Calu3 (cell line): Measurements from ENCODE around the gene IL1A. TPM values are rescaled to one million over a fixed set of nuclear protein-coding genes. Genes with fewer than 3 reads are reported as not detected.

ENCODE experiments used
- BruUV-seq: library from RNA; stranded (reverse); fragments of 400-500 nt; replicated peaks from 2 replicates; lab custom pipeline; 2021; lab: Mats Ljungman, UMichigan
- CTCF ChIA-PET: fragments of 300-600 bp; sonication (Branson Sonifier 250); formaldehyde crosslinking; loops from one replicate; lab custom pipeline; 2022; ENCODE audit warnings: antibody characterized with exemption; lab: Charles Lee
- DNase-seq: peaks from one replicate; pipeline ENCODE4 v3.0.0; 2022
- H3K27ac Mint-ChIP-seq: one replicate; pipeline ENCODE4 v1.8.0; 2022; ENCODE audit warnings: mixed read lengths; ENCODE audit not compliant: unreplicated experiment
- H3K27me3 Mint-ChIP-seq: one replicate; pipeline ENCODE4 v1.8.0; 2022; ENCODE audit warnings: mixed read lengths; ENCODE audit not compliant: unreplicated experiment
- H3K36me3 Mint-ChIP-seq: one replicate; pipeline ENCODE4 v1.8.0; 2022; ENCODE audit warnings: mild to moderate bottlenecking, moderate library complexity, mixed read lengths; ENCODE audit not compliant: insufficient read depth, unreplicated experiment
- H3K4me1 Mint-ChIP-seq: one replicate; pipeline ENCODE4 v1.8.0; 2022; ENCODE audit warnings: mild to moderate bottlenecking, low read depth, mixed read lengths; ENCODE audit not compliant: unreplicated experiment
- H3K4me3 Mint-ChIP-seq: one replicate; pipeline ENCODE4 v1.8.0; 2022; ENCODE audit warnings: mild to moderate bottlenecking, low read depth, moderate library complexity, mixed read lengths; ENCODE audit not compliant: unreplicated experiment
- H3K9me3 Mint-ChIP-seq: one replicate; pipeline ENCODE4 v1.8.0; 2022; ENCODE audit warnings: low read depth, mixed read lengths; ENCODE audit not compliant: unreplicated experiment
- intact Hi-C: fragments of 100-400 bp; cut with micrococcal nuclease; formaldehyde crosslinking; loops from one replicate; pipeline ENCODE4 v1.10.0; 2022; ENCODE audit not compliant: unreplicated experiment
- total RNA-seq: library from RNA; stranded (reverse); gene quantifications from 2 replicates; pipeline ENCODE4 v1.2.3, GENCODE V29; 2022
- TF ChIP-seq, protein P1 (sequence below): fragments of 200-600 bp; IDR thresholded peaks from one replicate; pipeline ENCODE4 v1.8.0; 2022; ENCODE audit warnings: antibody characterized with exemption; ENCODE audit not compliant: unreplicated experiment

The IL1A gene
- total RNA-seq, 1 experiment from 2014 or later = 14.4 TPM

- Mint-ChIP-seq H3K4me3 (no peak overlapping the region), H3K9me3 (peaks cover 14% of the 10 kb centered on the region), H3K4me1 (peaks cover 65% of the 10 kb centered on the region), H3K27me3 (no peaks in the 10 kb centered on the region), H3K27ac (peak overlapping the region; percentile 95), H3K36me3 (peaks cover 20% of the 10 kb centered on the region)
- peak; percentile 53 for DNase-seq
- no TSS peak for BruUV-seq
- TF ChIP-seq, protein P1, sequence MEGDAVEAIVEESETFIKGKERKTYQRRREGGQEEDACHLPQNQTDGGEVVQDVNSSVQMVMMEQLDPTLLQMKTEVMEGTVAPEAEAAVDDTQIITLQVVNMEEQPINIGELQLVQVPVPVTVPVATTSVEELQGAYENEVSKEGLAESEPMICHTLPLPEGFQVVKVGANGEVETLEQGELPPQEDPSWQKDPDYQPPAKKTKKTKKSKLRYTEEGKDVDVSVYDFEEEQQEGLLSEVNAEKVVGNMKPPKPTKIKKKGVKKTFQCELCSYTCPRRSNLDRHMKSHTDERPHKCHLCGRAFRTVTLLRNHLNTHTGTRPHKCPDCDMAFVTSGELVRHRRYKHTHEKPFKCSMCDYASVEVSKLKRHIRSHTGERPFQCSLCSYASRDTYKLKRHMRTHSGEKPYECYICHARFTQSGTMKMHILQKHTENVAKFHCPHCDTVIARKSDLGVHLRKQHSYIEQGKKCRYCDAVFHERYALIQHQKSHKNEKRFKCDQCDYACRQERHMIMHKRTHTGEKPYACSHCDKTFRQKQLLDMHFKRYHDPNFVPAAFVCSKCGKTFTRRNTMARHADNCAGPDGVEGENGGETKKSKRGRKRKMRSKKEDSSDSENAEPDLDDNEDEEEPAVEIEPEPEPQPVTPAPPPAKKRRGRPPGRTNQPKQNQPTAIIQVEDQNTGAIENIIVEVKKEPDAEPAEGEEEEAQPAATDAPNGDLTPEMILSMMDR = no peak
- intact Hi-C loops = loop anchor here (1.0 kb wide), 2 partner anchors 8 to 10 kb away; no protein-coding TSS in a partner anchor
- CTCF ChIA-PET = interaction anchor here (0.6 to 0.9 kb wide), 3 partner anchors 46 to 360 kb away, joined by 3 to 4 read pairs (median 4); no protein-coding TSS in a partner anchor
Observed at GRCh38 chr2:112803691-112804521, 19.6 kb upstream of the IL1A start.

- CTCF ChIA-PET = no interaction called here
- TF ChIP-seq, protein P1 = no peak
- peaks cover 9% of the 10 kb centered on the region for H3K9me3 Mint-ChIP-seq
- no peak for DNase-seq
- H3K4me3 Mint-ChIP-seq = no peak overlapping the region
- no TSS peak for BruUV-seq
- intact Hi-C loops = no loop called here
- peaks cover 25% of the 10 kb centered on the region for H3K36me3 Mint-ChIP-seq
- no peaks in the 10 kb centered on the region for H3K27me3 Mint-ChIP-seq
- peaks cover 69% of the 10 kb centered on the region for H3K4me1 Mint-ChIP-seq
- peak overlapping the region; percentile 53 for H3K27ac Mint-ChIP-seq
Observed at GRCh38 chr2:112800881-112801583, 16.7 kb upstream of the IL1A start.

GRCh38 chr2:112798979-112799975 is 15.0 kb upstream of the IL1A start:
- intact Hi-C loops = no loop called here
- no peaks in the 10 kb centered on the region for H3K27me3 Mint-ChIP-seq
- DNase-seq = no peak
- H3K4me3 Mint-ChIP-seq = no peak overlapping the region
- peaks cover 74% of the 10 kb centered on the region for H3K4me1 Mint-ChIP-seq
- TF ChIP-seq, protein P1 = no peak
- no TSS peak for BruUV-seq
- peaks cover 28% of the 10 kb centered on the region for H3K36me3 Mint-ChIP-seq
- peaks cover 11% of the 10 kb centered on the region for H3K9me3 Mint-ChIP-seq
- CTCF ChIA-PET = no interaction called here
- H3K27ac Mint-ChIP-seq = peak overlapping the region; percentile 37

GRCh38 chr2:112796486-112796885 is 12.2 kb upstream of the IL1A start:
- CTCF ChIA-PET = interaction anchor here (0.7 to 1.7 kb wide), 3 partner anchors 12 to 146 kb away, joined by 4 to 9 read pairs (median 6); partner anchors contain the start of gene IL1A

More at GRCh38 chr2:112796486-112796885, 12.2 kb upstream of the IL1A start:
- no peak overlapping the region for H3K4me3 Mint-ChIP-seq
- H3K9me3 Mint-ChIP-seq = peaks cover 11% of the 10 kb centered on the region
- peak overlapping the region; percentile 31 for H3K27ac Mint-ChIP-seq
- intact Hi-C loops = no loop called here
- H3K27me3 Mint-ChIP-seq = no peaks in the 10 kb centered on the region
- BruUV-seq = no TSS peak
- peaks cover 30% of the 10 kb centered on the region for H3K36me3 Mint-ChIP-seq
- peaks cover 80% of the 10 kb centered on the region for H3K4me1 Mint-ChIP-seq
- DNase-seq = no peak
- TF ChIP-seq, protein P1 = no peak
